ENCODE data around the gene CLCNKB.

Gene CLCNKB

DNA sequence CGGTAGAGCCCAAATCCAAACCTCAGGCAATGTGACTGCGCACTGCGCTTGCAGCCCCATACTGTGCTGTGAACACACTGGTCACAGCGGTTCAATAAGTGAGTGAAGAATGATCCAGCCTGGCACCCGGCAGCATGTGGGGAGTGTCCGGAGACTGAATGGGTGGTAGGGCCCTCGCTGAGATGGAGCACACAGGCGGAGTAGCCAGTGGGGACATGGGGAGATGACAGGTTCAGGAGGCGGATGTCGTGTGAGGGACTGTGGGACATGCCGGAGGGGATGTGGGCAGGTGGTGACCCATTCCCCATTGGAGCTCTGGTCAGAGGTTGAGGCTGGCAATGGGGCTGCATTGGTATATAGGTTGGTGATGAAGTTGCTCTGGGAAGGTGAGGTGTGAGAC is 33.9 kb upstream of the CLCNKB start:
- CTCF ChIA-PET, result interaction anchor here (0.8 to 3.8 kb wide), 12 partner anchors 9 to 177 kb away, joined by 3 to 18 read pairs (median 4); partner anchors contain the start of gene CLCNKB
- H3K27ac ChIP-seq (ENCODE audit: insufficient read depth in 1 of 2, low read depth in 1 of 2, low read length in 2 of 2, poor library complexity in 1 of 2, severe bottlenecking in 2 of 2), result no peak overlapping the region
- no peak overlapping the region for H3K4me3 ChIP-seq (ENCODE audit: control insufficient read depth in 1 of 7, extremely low read depth in 1 of 7, insufficient read depth in 4 of 7, low read depth in 2 of 7, low read length in 6 of 7)
- H3K4me1 ChIP-seq (ENCODE audit: control extremely low read depth in 1 of 4, control insufficient read depth in 4 of 4, insufficient read depth in 4 of 4, low read length in 3 of 4), result peaks cover 0 to 19% (median 15%) of the 10 kb centered on the region in 4 experiments
- 90% methylated on average over 7 of the region's 11 CpGs for WGBS (ENCODE audit: insufficient coverage)
- POLR2A ChIA-PET, result no interaction called here
- H3K27me3 ChIP-seq (replicated peaks in 2 of 5; ENCODE audit: control insufficient read depth in 4 of 5, insufficient read depth in 5 of 5, low read length in 4 of 5), result peaks cover 0 to 2% (median 0%) of the 10 kb centered on the region in 5 experiments
- H3K36me3 ChIP-seq (ENCODE audit: control insufficient read depth in 4 of 4, insufficient read depth in 4 of 4, low read length in 3 of 4), result no peaks in the 10 kb centered on the region
- H3K9me3 ChIP-seq (ENCODE audit: control extremely low read depth in 1 of 5, control insufficient read depth in 4 of 5, insufficient read depth in 2 of 5, low read depth in 1 of 5, low read length in 4 of 5), result no peaks in the 10 kb centered on the region
- no peak for DNase-seq

DNA sequence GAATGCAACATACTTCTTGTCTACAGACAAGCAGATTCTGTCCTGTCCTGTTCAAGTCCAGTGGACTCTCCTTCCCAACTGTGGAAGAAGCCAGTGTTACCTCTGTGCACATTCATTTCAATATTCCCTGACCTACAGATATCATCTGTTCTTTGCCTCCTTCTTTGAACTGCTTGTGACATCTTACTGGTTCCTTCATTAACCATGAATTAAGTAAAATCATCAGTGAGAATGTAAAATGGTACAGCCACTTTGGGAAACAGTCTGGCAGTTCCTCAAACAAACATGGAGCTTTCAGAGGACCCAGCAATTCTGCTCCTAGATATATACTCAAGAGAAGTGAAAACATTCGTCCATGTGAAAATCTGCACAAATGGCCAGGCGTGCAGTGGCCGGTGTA is 32.7 kb upstream of the CLCNKB start:
- WGBS (ENCODE audit: insufficient coverage), result 96% methylated on average over 3 of the region's 3 CpGs
- Histone ChIP-seq H3K27me3 (replicated peaks in 2 of 5; ENCODE audit: control insufficient read depth in 4 of 5, insufficient read depth in 5 of 5, low read length in 4 of 5) (peaks cover 0 to 2% (median 0%) of the 10 kb centered on the region in 5 experiments), H3K36me3 (ENCODE audit: control insufficient read depth in 4 of 4, insufficient read depth in 4 of 4, low read length in 3 of 4) (no peaks in the 10 kb centered on the region), H3K9me3 (ENCODE audit: control extremely low read depth in 1 of 5, control insufficient read depth in 4 of 5, insufficient read depth in 2 of 5, low read depth in 1 of 5, low read length in 4 of 5) (no peaks in the 10 kb centered on the region), H3K4me1 (ENCODE audit: control extremely low read depth in 1 of 4, control insufficient read depth in 4 of 4, insufficient read depth in 4 of 4, low read length in 3 of 4) (peaks cover 0 to 25% (median 17%) of the 10 kb centered on the region in 4 experiments), H3K27ac (ENCODE audit: insufficient read depth in 1 of 2, low read depth in 1 of 2, low read length in 2 of 2, poor library complexity in 1 of 2, severe bottlenecking in 2 of 2) (no peak overlapping the region), H3K4me3 (ENCODE audit: control insufficient read depth in 1 of 7, extremely low read depth in 1 of 7, insufficient read depth in 4 of 7, low read depth in 2 of 7, low read length in 6 of 7) (no peak overlapping the region)
- DNase-seq, result no peak
- ChIA-PET POLR2A (no interaction called here), CTCF (interaction anchor here (1.3 to 1.8 kb wide), 5 partner anchors 14 to 60 kb away, joined by 4 to 8 read pairs (median 5); no protein-coding TSS in a partner anchor)

DNA sequence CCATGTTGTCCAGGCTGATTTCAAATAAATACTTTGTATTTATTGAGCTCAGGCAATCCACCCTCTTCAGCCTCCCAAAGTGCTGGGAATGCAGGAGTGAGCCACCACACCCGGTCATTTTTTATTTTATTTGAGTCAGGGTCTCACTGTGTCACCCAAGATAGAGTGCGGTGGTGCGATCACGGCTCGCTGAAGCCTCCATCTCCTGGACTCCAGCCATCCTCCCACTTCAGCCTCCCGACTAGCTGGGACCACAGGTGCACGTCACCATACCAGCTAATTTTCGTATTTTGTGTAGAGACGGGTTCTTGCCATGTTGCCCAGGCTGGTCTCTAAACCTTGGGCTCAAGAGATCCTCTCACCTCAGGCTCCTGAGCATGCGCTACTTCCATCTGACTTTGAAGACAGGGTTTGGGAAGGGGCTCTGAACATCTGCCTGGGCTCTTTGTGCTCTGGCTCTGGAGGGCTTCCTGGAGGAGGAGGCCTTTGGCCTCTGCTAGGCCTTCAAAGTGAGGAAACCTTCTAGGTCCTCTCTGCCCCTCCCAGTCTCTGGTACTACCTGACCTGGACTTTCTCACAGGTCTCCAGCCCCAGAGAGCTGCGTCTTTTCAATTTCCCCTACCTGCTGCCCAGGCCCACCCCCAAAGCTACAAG is 31.5 kb upstream of the CLCNKB start:
- H3K4me1 ChIP-seq (ENCODE audit: control extremely low read depth in 1 of 4, control insufficient read depth in 4 of 4, insufficient read depth in 4 of 4, low read length in 3 of 4), result peaks cover 0 to 25% (median 17%) of the 10 kb centered on the region in 4 experiments
- ChIA-PET POLR2A (no interaction called here), CTCF (interaction anchor here (0.7 to 1.4 kb wide), 2 partner anchors 21 to 45 kb away, joined by 3 to 4 read pairs; no protein-coding TSS in a partner anchor)
- peak overlapping the region in 4 of 7 experiments; percentile 34 to 69 (median 63) for H3K4me3 ChIP-seq (ENCODE audit: control insufficient read depth in 1 of 7, extremely low read depth in 1 of 7, insufficient read depth in 4 of 7, low read depth in 2 of 7, low read length in 6 of 7)
- WGBS (ENCODE audit: insufficient coverage), result 91% methylated on average over 11 of the region's 11 CpGs
- H3K9me3 ChIP-seq (ENCODE audit: control extremely low read depth in 1 of 5, control insufficient read depth in 4 of 5, insufficient read depth in 2 of 5, low read depth in 1 of 5, low read length in 4 of 5), result no peaks in the 10 kb centered on the region
- peaks cover 0 to 2% (median 0%) of the 10 kb centered on the region in 5 experiments for H3K27me3 ChIP-seq (replicated peaks in 2 of 5; ENCODE audit: control insufficient read depth in 4 of 5, insufficient read depth in 5 of 5, low read length in 4 of 5)
- no peak for DNase-seq
- no peak overlapping the region for H3K27ac ChIP-seq (ENCODE audit: insufficient read depth in 1 of 2, low read depth in 1 of 2, low read length in 2 of 2, poor library complexity in 1 of 2, severe bottlenecking in 2 of 2)
- H3K36me3 ChIP-seq (ENCODE audit: control insufficient read depth in 4 of 4, insufficient read depth in 4 of 4, low read length in 3 of 4), result no peaks in the 10 kb centered on the region

DNA sequence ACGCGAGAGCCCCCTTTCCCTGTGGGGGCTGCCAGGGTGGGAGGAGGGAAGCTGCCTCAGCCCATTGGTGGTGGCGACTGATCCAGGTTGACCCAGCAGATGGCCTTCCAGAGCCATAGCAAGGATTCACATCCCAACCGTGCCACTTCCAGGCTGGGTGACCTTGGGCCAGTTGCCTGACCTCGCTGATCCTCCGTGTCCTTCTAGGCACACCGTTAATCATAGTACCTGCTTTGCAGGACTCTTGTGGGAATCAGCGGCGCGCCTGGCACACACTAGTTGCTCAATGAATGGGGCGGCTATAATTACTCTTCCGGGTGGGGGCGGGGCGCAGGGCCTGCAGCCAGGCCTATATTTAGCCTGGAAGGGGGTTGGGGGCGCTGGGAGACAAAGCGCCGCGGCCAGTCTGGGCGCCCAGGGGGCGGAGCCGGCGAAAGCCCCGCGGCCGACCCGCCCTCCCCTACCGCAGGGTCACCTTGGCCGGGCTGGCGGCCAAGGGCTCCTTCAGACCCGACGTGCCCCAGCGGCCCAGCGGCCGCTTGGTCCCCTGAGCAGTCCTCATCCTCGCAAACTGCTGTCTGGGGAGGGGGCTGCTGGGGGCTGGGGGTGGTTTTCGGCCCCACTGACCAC is 30.9 kb upstream of the CLCNKB start:
- WGBS (ENCODE audit: insufficient coverage), result 6% methylated on average over 22 of the region's 36 CpGs
- no peaks in the 10 kb centered on the region for H3K9me3 ChIP-seq (ENCODE audit: control extremely low read depth in 1 of 5, control insufficient read depth in 4 of 5, insufficient read depth in 2 of 5, low read depth in 1 of 5, low read length in 4 of 5)
- H3K27me3 ChIP-seq (replicated peaks in 2 of 5; ENCODE audit: control insufficient read depth in 4 of 5, insufficient read depth in 5 of 5, low read length in 4 of 5), result peaks cover 0 to 2% (median 0%) of the 10 kb centered on the region in 5 experiments
- peaks cover 0 to 25% (median 17%) of the 10 kb centered on the region in 4 experiments for H3K4me1 ChIP-seq (ENCODE audit: control extremely low read depth in 1 of 4, control insufficient read depth in 4 of 4, insufficient read depth in 4 of 4, low read length in 3 of 4)
- DNase-seq, result peak in 2 of 3 donors; percentile 67 to 72
- peak overlapping the region in 6 of 7 experiments; percentile 26 to 69 (median 57) for H3K4me3 ChIP-seq (ENCODE audit: control insufficient read depth in 1 of 7, extremely low read depth in 1 of 7, insufficient read depth in 4 of 7, low read depth in 2 of 7, low read length in 6 of 7)
- no peaks in the 10 kb centered on the region for H3K36me3 ChIP-seq (ENCODE audit: control insufficient read depth in 4 of 4, insufficient read depth in 4 of 4, low read length in 3 of 4)
- POLR2A ChIA-PET, result no interaction called here
- CTCF ChIA-PET, result interaction anchor here (1.4 kb wide), 1 partner anchor 45 kb away, joined by 4 read pairs; no protein-coding TSS in a partner anchor
- no peak overlapping the region for H3K27ac ChIP-seq (ENCODE audit: insufficient read depth in 1 of 2, low read depth in 1 of 2, low read length in 2 of 2, poor library complexity in 1 of 2, severe bottlenecking in 2 of 2)

DNA sequence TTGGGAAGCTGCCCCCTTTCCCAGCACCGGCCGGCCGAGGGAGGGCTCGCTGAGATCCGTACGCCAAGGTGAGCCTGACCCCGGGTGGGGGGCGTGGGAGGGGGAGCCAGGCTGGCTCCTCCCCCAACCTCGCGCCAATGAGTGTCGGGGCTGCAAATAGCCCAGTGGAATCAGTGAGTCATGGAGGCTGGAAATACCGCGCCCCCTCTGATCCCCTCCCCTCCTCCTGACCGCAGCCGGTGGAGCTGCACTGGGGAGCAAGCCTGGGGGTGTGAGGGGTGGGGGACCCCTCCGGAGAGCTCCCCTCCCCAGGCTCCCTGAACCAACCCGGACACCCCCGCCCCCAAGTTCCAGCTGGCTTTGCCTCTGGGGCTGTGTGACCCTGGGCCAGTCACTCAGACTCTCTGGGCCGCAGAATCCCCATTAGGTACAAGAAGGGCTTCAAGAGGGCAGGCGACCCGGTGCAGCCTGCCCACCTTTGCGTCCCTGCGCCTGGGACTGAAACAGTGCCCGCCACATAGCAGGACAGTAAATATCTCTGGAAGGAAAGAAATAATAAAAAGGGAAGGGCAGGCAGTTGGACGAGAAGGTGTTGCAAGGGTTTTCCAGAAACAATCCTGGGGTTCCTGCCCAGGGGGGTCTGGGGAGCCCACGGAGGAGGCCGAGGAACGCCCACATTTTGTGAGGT is 30.2 kb upstream of the CLCNKB start:
- no peaks in the 10 kb centered on the region for H3K36me3 ChIP-seq (ENCODE audit: control insufficient read depth in 4 of 4, insufficient read depth in 4 of 4, low read length in 3 of 4)
- ChIA-PET CTCF (interaction anchor here (1.4 to 1.5 kb wide), 2 partner anchors 44 to 198 kb away, joined by 3 to 4 read pairs; no protein-coding TSS in a partner anchor), POLR2A (no interaction called here)
- WGBS (ENCODE audit: insufficient coverage), result 87% methylated on average over 10 of the region's 28 CpGs
- H3K27me3 ChIP-seq (replicated peaks in 2 of 5; ENCODE audit: control insufficient read depth in 4 of 5, insufficient read depth in 5 of 5, low read length in 4 of 5), result peaks cover 0 to 2% (median 0%) of the 10 kb centered on the region in 5 experiments
- H3K4me1 ChIP-seq (ENCODE audit: control extremely low read depth in 1 of 4, control insufficient read depth in 4 of 4, insufficient read depth in 4 of 4, low read length in 3 of 4), result peaks cover 0 to 25% (median 17%) of the 10 kb centered on the region in 4 experiments
- peak; percentile 65 to 88 (median 88) for DNase-seq
- H3K4me3 ChIP-seq (ENCODE audit: control insufficient read depth in 1 of 7, extremely low read depth in 1 of 7, insufficient read depth in 4 of 7, low read depth in 2 of 7, low read length in 6 of 7), result peak overlapping the region in 6 of 7 experiments; percentile 26 to 69 (median 57)
- H3K9me3 ChIP-seq (ENCODE audit: control extremely low read depth in 1 of 5, control insufficient read depth in 4 of 5, insufficient read depth in 2 of 5, low read depth in 1 of 5, low read length in 4 of 5), result no peaks in the 10 kb centered on the region
- peak overlapping the region in 1 of 2 experiments; percentile 54 for H3K27ac ChIP-seq (ENCODE audit: insufficient read depth in 1 of 2, low read depth in 1 of 2, low read length in 2 of 2, poor library complexity in 1 of 2, severe bottlenecking in 2 of 2)

DNA sequence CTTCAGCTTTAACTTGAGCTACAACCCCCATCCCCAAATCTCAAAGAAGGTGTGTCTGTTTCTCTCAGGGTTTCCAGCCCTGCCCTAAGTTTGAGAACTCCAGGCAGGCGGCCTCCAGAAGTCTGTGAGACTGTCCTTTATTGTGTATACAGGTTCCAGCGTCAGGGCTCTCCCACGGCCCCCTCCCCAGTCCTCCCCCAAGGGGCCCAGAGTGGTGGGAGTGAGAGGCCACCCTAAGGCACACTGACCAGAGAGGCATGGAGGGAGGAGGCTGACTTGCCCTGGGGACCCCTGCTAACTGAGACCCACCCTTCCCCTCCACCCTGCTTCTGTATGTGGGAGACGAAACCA is 29.7 kb upstream of the CLCNKB start:
- no peak for DNase-seq
- Histone ChIP-seq H3K4me3 (ENCODE audit: control insufficient read depth in 1 of 7, extremely low read depth in 1 of 7, insufficient read depth in 4 of 7, low read depth in 2 of 7, low read length in 6 of 7) (no peak overlapping the region), H3K9me3 (ENCODE audit: control extremely low read depth in 1 of 5, control insufficient read depth in 4 of 5, insufficient read depth in 2 of 5, low read depth in 1 of 5, low read length in 4 of 5) (no peaks in the 10 kb centered on the region), H3K27me3 (replicated peaks in 2 of 5; ENCODE audit: control insufficient read depth in 4 of 5, insufficient read depth in 5 of 5, low read length in 4 of 5) (peaks cover 0 to 2% (median 0%) of the 10 kb centered on the region in 5 experiments), H3K27ac (ENCODE audit: insufficient read depth in 1 of 2, low read depth in 1 of 2, low read length in 2 of 2, poor library complexity in 1 of 2, severe bottlenecking in 2 of 2) (peak overlapping the region in 1 of 2 experiments; percentile 54), H3K4me1 (ENCODE audit: control extremely low read depth in 1 of 4, control insufficient read depth in 4 of 4, insufficient read depth in 4 of 4, low read length in 3 of 4) (peaks cover 0 to 25% (median 17%) of the 10 kb centered on the region in 4 experiments), H3K36me3 (ENCODE audit: control insufficient read depth in 4 of 4, insufficient read depth in 4 of 4, low read length in 3 of 4) (no peaks in the 10 kb centered on the region)
- POLR2A ChIA-PET, result no interaction called here
- WGBS (ENCODE audit: insufficient coverage), result 94% methylated on average over 2 of the region's 4 CpGs
- CTCF ChIA-PET, result interaction anchor here (1.0 to 1.5 kb wide), 2 partner anchors 199 to 202 kb away, joined by 3 read pairs; no protein-coding TSS in a partner anchor
